GM19239 (cell line): Measurements from ENCODE around the gene GJB2.
A peak's percentile ranks its signal among the peaks of the same experiment; 100 is the strongest.

ENCODE experiments used
- DNase-seq: peaks from one replicate; pipeline ENCODE4 v3.0.0; 2011; ENCODE audit warnings: low spot score; ENCODE audit not compliant: insufficient read length
- FAIRE-seq: peaks from 2 replicates; lab custom pipeline; 2011; peaks lifted over from hg19 to GRCh38; lab: Jason Lieb, UNC

GJB2 gene

DNA sequence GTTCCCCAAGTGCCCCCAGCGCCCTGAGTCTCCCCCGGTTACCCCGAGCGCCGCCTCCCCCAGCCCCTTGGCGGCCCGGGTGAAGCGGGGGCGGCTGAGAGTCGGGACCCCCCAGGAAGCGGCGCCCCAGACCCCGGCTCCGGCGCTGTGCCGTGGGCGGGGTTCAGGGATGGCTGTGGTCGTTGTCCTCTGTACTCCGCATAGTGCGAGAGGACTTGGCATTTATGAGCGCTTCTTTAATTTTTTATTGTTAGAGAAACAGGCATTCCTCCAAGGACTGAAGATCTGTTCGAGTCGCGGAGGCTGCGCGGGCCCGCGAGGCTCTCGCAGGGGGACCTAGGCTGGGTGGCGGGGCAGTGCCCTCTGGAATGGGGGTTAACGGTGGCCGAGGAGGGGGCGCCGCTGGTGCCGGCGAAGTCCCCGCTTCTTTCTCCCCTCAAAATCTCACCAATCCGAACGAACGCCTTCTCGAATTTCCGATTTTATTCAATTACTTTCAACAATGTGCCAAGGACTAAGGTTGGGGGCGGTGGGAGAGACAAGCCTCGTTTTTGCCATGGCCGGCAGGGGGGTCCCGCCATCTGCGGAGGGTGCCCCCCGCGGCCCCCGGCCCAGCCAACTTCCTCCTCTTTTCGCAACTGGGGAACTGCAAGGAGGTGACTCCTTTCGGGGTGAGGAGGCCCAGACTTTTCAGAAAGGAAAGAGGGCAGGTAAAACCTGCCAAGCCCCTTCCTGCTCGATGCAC, 596 bp upstream of the GJB2 start:
- DNase-seq (no peak), FAIRE-seq (peak; percentile 45)

- no peak for FAIRE-seq
- DNase-seq = no peak
These were observed 441 bp downstream of the GJB2 start for GRCh38 chr13:20192158-20192835.

GRCh38 chr13:20191311-20192157, 1.2 kb downstream of the GJB2 start:
- FAIRE-seq (no peak), DNase-seq (no peak)

DNA sequence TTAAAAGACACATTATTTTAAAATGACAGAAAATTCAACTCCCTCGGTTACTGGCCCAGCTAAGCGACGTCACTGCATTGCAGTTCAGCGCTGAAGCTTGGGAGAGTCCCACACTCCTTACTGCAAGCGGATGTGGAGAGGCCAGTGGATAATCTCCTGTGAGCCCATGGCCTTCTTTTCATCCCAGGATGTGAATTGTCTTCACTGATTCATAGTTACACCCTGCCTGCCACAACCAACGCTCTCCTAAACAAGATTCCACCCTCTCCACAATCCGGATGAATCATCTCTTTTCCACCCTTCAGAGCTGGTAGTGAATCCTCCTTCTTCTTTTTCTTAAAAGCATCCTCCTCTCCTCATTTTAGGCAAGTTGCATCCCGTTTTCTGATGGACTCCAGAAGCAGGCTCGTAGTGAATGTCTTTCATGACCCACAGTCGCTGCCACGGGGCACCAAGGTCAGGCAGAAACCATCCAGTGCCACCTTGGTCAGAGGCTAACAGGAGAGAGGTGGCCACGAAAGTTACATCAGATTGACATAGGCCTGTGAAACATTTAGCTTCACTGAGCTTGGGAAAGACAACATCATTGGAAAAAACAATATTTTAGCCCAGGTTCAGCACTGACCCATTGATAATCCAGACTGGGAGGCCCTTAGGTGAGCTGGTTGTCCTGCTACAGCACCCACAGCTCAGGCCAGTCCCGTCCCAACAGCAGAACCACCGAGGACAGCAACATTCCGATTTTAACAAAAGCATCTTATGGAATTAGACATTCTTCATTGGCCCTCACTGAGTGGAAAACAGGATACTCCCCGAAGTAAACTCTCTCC, 2.0 kb downstream of the GJB2 start:
- DNase-seq = no peak

DNA sequence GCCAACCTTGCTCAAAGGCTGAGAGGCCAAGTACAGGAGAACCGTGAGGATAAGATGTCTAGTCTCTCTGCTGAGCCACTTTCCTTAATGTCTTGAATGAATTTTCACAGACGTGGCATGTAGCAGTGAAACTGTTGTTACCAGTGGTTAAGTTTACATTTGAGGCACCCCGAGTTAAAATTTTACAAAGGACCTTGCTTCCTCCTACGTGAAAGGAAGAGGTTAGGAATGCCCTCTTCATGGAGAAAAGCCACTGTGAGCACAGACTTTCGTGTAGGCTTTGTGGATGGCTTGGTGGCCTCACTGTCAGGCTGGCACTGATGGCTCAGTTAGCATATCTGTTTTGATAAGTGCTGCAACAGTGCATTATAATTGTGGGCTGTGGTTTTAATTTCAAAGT, 2.7 kb downstream of the GJB2 start:
- FAIRE-seq = no peak
- no peak for DNase-seq

More for the DNA sequence above, 2.0 kb downstream of the GJB2 start:
- FAIRE-seq = no peak

GRCh38 chr13:20188667-20189553, 3.8 kb downstream of the GJB2 start:
- DNase-seq (no peak), FAIRE-seq (no peak)

DNA sequence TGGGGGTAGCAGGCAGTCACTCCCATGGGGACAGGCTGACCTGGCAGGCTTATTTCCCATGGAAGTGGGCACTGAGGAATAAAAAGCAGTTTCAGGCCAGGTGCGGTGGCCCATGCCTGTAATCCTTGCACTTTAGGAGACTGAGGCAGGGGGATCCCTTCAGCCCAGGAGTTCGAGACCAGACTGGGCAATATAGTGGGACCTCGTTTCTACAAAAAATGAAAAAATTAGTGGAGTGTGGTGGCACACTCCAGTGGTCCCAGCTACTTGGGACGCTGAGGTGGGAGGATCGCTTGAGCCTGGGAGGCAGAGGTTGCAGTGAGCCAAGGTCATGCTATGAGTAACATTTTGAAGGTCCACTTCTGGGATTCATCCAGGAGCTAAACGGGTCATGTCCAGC, 6.0 kb downstream of the GJB2 start:
- DNase-seq (no peak), FAIRE-seq (no peak)

DNA sequence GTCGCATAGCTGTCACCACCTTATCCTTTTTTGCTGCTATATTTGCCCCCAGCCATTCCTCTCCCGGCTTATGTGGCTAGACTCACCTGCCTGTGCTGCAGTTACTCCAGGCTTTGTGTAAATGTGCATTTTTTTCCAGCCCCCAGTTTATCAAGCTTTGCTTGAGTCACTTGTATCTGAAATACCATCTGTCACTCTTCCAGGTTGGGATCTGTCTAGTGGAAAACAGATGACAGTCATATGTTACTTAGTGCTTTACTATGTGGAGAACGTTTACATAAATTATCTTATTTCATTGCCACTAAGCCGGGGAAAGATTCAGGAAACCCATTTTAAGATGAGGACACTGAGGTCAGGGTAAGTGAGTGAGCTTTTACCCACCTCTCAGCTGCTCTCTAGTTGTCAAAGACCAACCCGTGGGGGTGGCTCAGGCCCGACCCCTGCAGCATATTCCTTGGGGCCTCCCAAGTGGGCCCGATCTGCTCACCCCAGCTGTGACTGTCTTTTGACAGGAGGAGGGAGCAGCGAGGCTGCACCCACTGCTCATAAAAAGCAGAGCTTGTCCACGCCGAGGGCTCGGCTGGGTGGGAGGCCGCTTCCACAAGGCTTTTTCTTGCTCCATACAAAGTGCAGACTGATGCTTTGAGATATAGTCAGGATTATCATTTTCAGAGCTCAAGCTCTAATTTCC, 7.2 kb downstream of the GJB2 start:
- DNase-seq (no peak), FAIRE-seq (no peak)

DNA sequence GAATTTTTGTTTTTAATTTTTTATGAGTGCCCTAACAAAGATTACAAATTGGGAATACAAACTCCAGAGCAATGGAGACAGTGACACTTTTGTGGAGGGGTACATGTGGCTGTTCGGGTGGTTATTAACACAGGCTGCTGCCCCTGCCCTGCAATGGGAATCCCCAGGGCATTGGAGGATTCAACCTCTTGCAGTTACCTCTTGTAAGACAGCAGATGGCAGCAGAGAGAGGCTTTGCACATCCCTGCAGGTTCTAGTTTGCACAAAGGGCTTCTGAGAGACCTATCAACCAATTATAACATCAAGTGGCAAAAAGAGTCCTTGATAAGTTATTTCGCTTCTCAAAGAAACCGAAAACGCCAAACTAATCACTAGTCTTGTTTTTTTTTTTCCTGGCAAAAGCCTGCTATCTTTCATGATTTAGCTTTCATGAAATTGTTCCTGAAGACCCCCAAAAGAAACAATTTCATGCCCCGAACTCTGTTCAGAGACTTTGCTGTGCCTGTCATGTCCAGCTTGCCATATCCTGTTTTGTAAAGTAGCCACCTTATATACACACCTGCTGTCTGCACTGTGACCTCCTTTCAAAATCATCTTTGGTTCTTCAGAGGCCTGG, 10.4 kb downstream of the GJB2 start:
- peak; percentile 91 for FAIRE-seq

DNA sequence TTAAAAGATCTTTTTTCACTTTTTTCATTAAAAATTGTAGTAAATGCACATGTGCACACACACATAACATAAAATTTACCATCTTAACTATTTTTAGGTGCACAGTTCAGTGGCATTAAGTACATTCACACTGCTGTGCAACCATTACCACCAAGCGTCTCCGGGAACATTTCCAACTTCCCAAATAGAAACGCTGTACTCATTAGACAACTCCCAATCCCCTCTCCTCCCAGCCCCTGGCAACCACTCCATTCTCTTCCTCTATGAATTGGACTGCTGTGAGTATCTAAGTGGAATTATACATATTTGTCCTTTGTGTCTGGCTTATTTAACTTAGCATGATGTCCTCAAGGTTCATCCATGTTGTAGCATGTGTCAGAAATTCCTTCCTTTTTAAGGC, 11.6 kb downstream of the GJB2 start:
- no peak for DNase-seq
- FAIRE-seq = no peak

More for the DNA sequence above, 10.4 kb downstream of the GJB2 start:
- DNase-seq = peak; percentile 79

- DNase-seq (no peak), FAIRE-seq (no peak)
These were observed 14.6 kb downstream of the GJB2 start for GRCh38 chr13:20178156-20178555.

- FAIRE-seq = no peak
These were observed 15.5 kb downstream of the GJB2 start for GRCh38 chr13:20177049-20177831.

GRCh38 chr13:20175907-20176652, 16.7 kb downstream of the GJB2 start:
- no peak for DNase-seq
- no peak for FAIRE-seq

More at GRCh38 chr13:20177049-20177831, 15.5 kb downstream of the GJB2 start:
- DNase-seq = no peak

GRCh38 chr13:20175406-20175794, 17.3 kb downstream of the GJB2 start:
- FAIRE-seq (no peak), DNase-seq (no peak)

GRCh38 chr13:20174656-20175405, 17.9 kb downstream of the GJB2 start:
- FAIRE-seq (peak; percentile 94), DNase-seq (no peak)
